ENCODE data around the gene PTGIS. TPM values are rescaled to one million over a fixed set of nuclear protein-coding genes. Genes with fewer than 3 reads are reported as not detected.

PTGIS gene
- total RNA-seq, 1 donor from 2014 or later: not detected

- TF ChIP-seq CTCF (conservative IDR thresholded peaks at IDR 0.05; ENCODE audit: low read depth, low read length): no peak
- no peak for DNase-seq (ENCODE audit: low read depth)
Observed at GRCh38 chr20:49460131-49460530, 107.8 kb downstream of the PTGIS start.

GRCh38 chr20:49459684-49460083 is 108.3 kb downstream of the PTGIS start:
- no peak overlapping the region for H3K4me3 ChIP-seq (ENCODE audit: low read depth, low read length)
- TF ChIP-seq CTCF (conservative IDR thresholded peaks at IDR 0.05; ENCODE audit: low read depth, low read length): no peak
- no peak for DNase-seq (ENCODE audit: low read depth)

More at GRCh38 chr20:49460131-49460530, 107.8 kb downstream of the PTGIS start:
- H3K4me3 ChIP-seq (ENCODE audit: low read depth, low read length): no peak overlapping the region

- no peak overlapping the region for H3K4me3 ChIP-seq (ENCODE audit: low read depth, low read length)
- no peak for TF ChIP-seq CTCF (conservative IDR thresholded peaks at IDR 0.05; ENCODE audit: low read depth, low read length)
- DNase-seq (ENCODE audit: low read depth): no peak
Observed at GRCh38 chr20:49457444-49457843, 110.5 kb downstream of the PTGIS start.

- no peak for TF ChIP-seq CTCF (conservative IDR thresholded peaks at IDR 0.05; ENCODE audit: low read depth, low read length)
- no peak overlapping the region for H3K4me3 ChIP-seq (ENCODE audit: low read depth, low read length)
- no peak for DNase-seq (ENCODE audit: low read depth)
Observed at GRCh38 chr20:49456646-49457045, 111.3 kb downstream of the PTGIS start.

GRCh38 chr20:49455691-49456090 is 112.2 kb downstream of the PTGIS start:
- no peak for DNase-seq (ENCODE audit: low read depth)
- no peak overlapping the region for H3K4me3 ChIP-seq (ENCODE audit: low read depth, low read length)
- TF ChIP-seq CTCF (conservative IDR thresholded peaks at IDR 0.05; ENCODE audit: low read depth, low read length): no peak

Other genes starting within 250 kb of the PTGIS start
- gene KCNB1, start 85.5 kb downstream of the PTGIS start, total RNA-seq: not detected in 2 replicates
- gene B4GALT5, start 145.7 kb upstream of the PTGIS start, total RNA-seq: 27.4 and 28.4 TPM in 2 replicates
- gene SLC9A8, start 244.7 kb upstream of the PTGIS start, total RNA-seq: 4.2 and 5.6 TPM in 2 replicates

All from epithelial cell of proximal tubule (primary cell).